Astrocyte of the cerebellum (primary cell): Measurements from ENCODE around the gene R3HCC1L.

ENCODE experiments used
- DNase-seq: peaks from one replicate; pipeline ENCODE4 v3.0.0-alpha.2; 2011; ENCODE audit warnings: low read depth
- H3K4me3 ChIP-seq: 2 replicates; pipeline ENCODE4 v1.5.1; 2011; ENCODE audit warnings: mild to moderate bottlenecking, low read depth, low read length, moderate library complexity
- in situ Hi-C: cut with HindIII; loops from 2 replicates; pipeline ENCODE4 v1.10.0; 2017; ENCODE audit warnings: low sequenced_read_pairs
- TF ChIP-seq, protein P1 (sequence below): IDR thresholded peaks from 2 replicates; pipeline ENCODE4 v1.5.1; 2012; ENCODE audit warnings: low read length, low read depth, moderate library complexity, mild to moderate bottlenecking; ENCODE audit errors: missing control alignments

R3HCC1L gene

DNA sequence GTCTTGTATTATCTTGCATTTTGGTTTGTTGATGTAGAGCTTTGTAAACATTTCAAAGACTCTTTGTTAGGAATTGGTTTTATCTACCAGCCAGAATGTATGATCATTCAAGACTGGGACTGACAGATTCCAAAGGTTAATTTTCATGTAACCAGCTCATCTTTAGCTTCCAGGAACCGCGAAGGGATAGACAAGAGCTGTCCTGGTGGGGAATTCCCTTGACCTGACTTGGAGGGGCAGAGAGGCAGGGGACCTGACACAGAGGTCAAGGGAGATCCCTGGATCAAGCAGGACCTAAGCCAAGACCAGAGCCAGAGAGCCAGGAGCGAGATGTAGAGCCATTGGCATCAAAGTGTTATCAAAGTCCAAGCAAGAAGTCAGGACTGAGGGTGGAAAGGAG lies 140.1 kb downstream of the R3HCC1L start:
- no peak for DNase-seq
- TF ChIP-seq, protein P1, sequence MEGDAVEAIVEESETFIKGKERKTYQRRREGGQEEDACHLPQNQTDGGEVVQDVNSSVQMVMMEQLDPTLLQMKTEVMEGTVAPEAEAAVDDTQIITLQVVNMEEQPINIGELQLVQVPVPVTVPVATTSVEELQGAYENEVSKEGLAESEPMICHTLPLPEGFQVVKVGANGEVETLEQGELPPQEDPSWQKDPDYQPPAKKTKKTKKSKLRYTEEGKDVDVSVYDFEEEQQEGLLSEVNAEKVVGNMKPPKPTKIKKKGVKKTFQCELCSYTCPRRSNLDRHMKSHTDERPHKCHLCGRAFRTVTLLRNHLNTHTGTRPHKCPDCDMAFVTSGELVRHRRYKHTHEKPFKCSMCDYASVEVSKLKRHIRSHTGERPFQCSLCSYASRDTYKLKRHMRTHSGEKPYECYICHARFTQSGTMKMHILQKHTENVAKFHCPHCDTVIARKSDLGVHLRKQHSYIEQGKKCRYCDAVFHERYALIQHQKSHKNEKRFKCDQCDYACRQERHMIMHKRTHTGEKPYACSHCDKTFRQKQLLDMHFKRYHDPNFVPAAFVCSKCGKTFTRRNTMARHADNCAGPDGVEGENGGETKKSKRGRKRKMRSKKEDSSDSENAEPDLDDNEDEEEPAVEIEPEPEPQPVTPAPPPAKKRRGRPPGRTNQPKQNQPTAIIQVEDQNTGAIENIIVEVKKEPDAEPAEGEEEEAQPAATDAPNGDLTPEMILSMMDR = no peak
- no peak overlapping the region for H3K4me3 ChIP-seq
- in situ Hi-C loops = no loop called here

DNA sequence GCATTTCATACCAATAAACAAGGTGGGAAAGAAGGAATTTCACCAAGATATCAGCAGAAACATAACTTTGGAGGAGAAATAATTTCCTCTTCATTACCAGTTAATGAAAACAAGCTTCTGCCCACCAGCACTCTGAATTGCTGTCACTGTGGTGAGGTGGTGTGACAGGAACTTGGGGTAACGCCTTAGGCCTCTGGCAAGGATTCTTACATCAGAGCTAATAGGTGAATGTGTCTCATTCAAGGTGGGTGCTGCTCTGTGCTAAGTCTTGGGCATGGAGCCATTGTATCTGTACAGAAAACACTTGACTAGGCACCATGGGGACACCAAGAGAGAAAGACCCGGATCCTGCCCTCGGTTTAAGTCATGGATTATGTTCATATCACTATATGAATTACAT lies 141.9 kb downstream of the R3HCC1L start:
- no peak overlapping the region for H3K4me3 ChIP-seq
- no peak for DNase-seq
- TF ChIP-seq, protein P1 = no peak
- in situ Hi-C loops = no loop called here

DNA sequence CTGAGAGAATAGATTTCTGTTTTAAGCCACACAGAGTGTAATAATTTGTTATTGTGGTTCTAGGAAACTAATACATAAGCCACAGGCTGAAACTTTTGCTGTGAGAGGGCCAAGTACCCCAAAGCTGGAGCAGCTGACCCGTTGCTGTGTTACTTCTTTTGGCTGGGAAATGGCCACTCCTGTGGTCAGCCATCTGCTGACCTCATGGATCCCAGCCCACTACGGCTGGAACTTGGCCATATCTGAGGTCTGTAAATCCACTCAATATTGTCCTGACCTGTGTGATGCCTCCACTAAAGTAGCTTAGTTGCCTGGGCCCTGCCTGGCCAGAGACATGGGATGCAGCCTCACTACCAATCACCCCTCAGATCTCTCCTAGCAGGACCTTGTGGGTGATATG lies 151.0 kb downstream of the R3HCC1L start:
- TF ChIP-seq, protein P1 = no peak
- H3K4me3 ChIP-seq = no peak overlapping the region
- in situ Hi-C loops = no loop called here
- DNase-seq = no peak

DNA sequence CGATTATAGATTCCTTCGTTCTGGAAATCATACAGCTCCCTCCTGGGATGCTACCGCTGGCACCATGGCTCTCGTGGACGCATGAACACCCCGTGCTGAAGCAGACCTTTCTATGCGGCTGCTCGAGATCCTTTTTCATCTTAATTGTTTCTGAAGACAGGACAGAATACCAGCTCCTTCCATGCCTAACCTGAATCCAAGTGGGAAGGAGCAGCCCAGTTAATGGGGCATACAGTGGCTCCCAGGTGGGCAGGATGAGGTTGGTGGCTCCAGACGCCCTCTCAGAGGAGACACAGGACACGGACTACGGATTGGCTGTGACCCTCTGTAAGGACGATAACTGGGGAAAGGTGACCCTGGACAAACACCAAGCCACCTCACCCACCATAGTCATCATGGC lies 152.0 kb downstream of the R3HCC1L start:
- no peak overlapping the region for H3K4me3 ChIP-seq
- TF ChIP-seq, protein P1 = no peak
- in situ Hi-C loops = no loop called here
- DNase-seq = no peak

DNA sequence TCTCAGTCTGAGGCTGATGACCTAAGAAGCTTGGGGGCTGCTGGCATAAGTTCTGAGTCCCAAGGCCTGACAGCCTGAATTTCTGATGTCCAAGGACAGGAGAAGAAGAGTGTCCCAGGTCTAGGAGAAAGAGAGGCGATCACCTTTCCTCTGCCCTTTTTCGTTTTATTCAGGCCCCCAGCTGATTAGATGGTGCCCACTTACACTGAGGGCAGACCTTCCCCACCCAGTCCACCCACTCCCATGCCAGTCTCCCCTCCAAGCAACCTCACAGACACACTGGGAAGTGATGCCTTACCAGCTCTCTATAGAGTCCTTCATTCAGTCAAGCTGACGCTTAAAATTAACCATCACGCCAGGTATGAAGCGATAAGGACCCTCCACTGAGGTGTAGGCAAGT lies 152.9 kb downstream of the R3HCC1L start:
- no peak for DNase-seq
- H3K4me3 ChIP-seq = no peak overlapping the region
- TF ChIP-seq, protein P1 = no peak
- in situ Hi-C loops = no loop called here

DNA sequence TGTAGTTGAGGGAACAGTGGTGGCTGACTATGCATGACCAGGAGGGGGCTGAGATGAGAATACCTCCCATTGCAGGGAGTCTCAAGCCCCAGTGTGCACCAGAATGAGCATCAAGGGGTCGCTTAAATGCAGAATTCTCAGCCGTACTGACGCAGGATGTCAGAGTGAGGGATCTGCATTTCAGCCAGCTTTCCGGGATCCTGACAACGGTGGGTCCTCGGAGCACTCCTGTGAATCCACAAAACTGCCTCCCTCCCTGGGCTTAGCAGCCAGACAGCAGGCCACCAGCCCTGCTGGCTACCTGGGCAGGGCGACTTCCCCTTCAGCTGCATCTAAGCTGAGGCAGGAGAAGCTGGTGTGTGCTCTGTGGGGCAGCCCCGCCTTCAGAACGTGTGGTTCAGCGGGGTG lies 155.3 kb downstream of the R3HCC1L start:
- TF ChIP-seq, protein P1 = no peak
- H3K4me3 ChIP-seq = no peak overlapping the region
- in situ Hi-C loops = loop anchor here (5.0 kb wide), 1 partner anchor 37 kb away; no protein-coding TSS in a partner anchor
- DNase-seq = no peak

DNA sequence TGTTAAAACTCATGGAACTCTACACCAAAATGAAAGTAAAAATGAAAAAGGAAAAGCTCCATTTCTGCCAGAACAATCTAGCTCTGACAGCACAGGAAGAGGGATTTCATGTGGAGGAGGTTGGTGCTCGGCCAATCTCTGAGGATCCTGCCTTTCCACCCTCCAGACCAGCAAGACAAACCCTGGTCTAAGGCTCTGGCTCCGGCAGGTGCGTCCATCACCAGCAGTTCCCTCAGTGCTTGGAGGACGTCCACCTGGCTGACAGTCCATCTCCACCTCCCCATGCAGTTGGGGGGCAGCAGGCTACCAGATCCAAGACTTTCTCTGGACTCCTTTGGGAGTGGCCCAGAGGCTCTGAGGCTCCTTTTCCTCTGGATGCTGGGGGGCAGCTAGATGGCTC lies 158.5 kb downstream of the R3HCC1L start:
- DNase-seq = no peak
- no peak overlapping the region for H3K4me3 ChIP-seq
- TF ChIP-seq, protein P1 = no peak
- in situ Hi-C loops = loop anchor here (5.0 kb wide), 1 partner anchor 34 kb away; no protein-coding TSS in a partner anchor
